Measurements from ENCODE around the gene CYP26C1.

Gene CYP26C1

GRCh38 chr10:93064874-93065660 is 4.5 kb downstream of the CYP26C1 start:
- Histone ChIP-seq H3K27me3 (ENCODE audit: control insufficient read depth in 1 of 2, insufficient read depth in 2 of 2, low read length in 2 of 2) (peaks cover 56 to 64% of the 10 kb centered on the region in 2 donors), H3K36me3 (ENCODE audit: control insufficient read depth in 2 of 2, insufficient read depth in 2 of 2, low read length in 2 of 2) (no peaks in the 10 kb centered on the region), H3K9me3 (ENCODE audit: control insufficient read depth in 2 of 2, low read length in 2 of 2) (no peaks in the 10 kb centered on the region), H3K27ac (ENCODE audit: low read length) (no peak overlapping the region), H3K4me3 (ENCODE audit: low read length in 2 of 2) (no peak overlapping the region), H3K4me1 (ENCODE audit: control insufficient read depth, insufficient read depth, low read length) (peaks cover 33% of the 10 kb centered on the region), H3K9ac (ENCODE audit: low read length in 2 of 2) (no peak overlapping the region)

- Histone ChIP-seq H3K4me3 (ENCODE audit: low read length in 2 of 2) (peak overlapping the region in 1 of 2 donors; percentile 35), H3K36me3 (ENCODE audit: control insufficient read depth in 2 of 2, insufficient read depth in 2 of 2, low read length in 2 of 2) (no peaks in the 10 kb centered on the region), H3K9me3 (ENCODE audit: control insufficient read depth in 2 of 2, low read length in 2 of 2) (no peaks in the 10 kb centered on the region), H3K27me3 (ENCODE audit: control insufficient read depth in 1 of 2, insufficient read depth in 2 of 2, low read length in 2 of 2) (peaks cover 58 to 61% of the 10 kb centered on the region in 2 donors), H3K4me1 (ENCODE audit: control insufficient read depth, insufficient read depth, low read length) (peaks cover 30% of the 10 kb centered on the region), H3K27ac (ENCODE audit: low read length) (no peak overlapping the region), H3K9ac (ENCODE audit: low read length in 2 of 2) (no peak overlapping the region)
These were observed 5.3 kb downstream of the CYP26C1 start for GRCh38 chr10:93065675-93066543.

GRCh38 chr10:93066544-93066913 is 5.9 kb downstream of the CYP26C1 start:
- Histone ChIP-seq H3K27ac (ENCODE audit: low read length) (no peak overlapping the region), H3K4me1 (ENCODE audit: control insufficient read depth, insufficient read depth, low read length) (peaks cover 27% of the 10 kb centered on the region), H3K36me3 (ENCODE audit: control insufficient read depth in 2 of 2, insufficient read depth in 2 of 2, low read length in 2 of 2) (no peaks in the 10 kb centered on the region), H3K9ac (ENCODE audit: low read length in 2 of 2) (no peak overlapping the region), H3K27me3 (ENCODE audit: control insufficient read depth in 1 of 2, insufficient read depth in 2 of 2, low read length in 2 of 2) (peaks cover 59 to 60% of the 10 kb centered on the region in 2 donors), H3K4me3 (ENCODE audit: low read length in 2 of 2) (no peak overlapping the region), H3K9me3 (ENCODE audit: control insufficient read depth in 2 of 2, low read length in 2 of 2) (no peaks in the 10 kb centered on the region)

GRCh38 chr10:93067443-93068365 is 7.1 kb downstream of the CYP26C1 start:
- peaks cover 61 to 66% of the 10 kb centered on the region in 2 donors for H3K27me3 ChIP-seq (ENCODE audit: control insufficient read depth in 1 of 2, insufficient read depth in 2 of 2, low read length in 2 of 2)
- no peak overlapping the region for H3K4me3 ChIP-seq (ENCODE audit: low read length in 2 of 2)
- peaks cover 23% of the 10 kb centered on the region for H3K4me1 ChIP-seq (ENCODE audit: control insufficient read depth, insufficient read depth, low read length)
- H3K9me3 ChIP-seq (ENCODE audit: control insufficient read depth in 2 of 2, low read length in 2 of 2) = no peaks in the 10 kb centered on the region
- H3K36me3 ChIP-seq (ENCODE audit: control insufficient read depth in 2 of 2, insufficient read depth in 2 of 2, low read length in 2 of 2) = no peaks in the 10 kb centered on the region
- H3K27ac ChIP-seq (ENCODE audit: low read length) = no peak overlapping the region
- H3K9ac ChIP-seq (ENCODE audit: low read length in 2 of 2) = no peak overlapping the region

- Histone ChIP-seq H3K9me3 (ENCODE audit: control insufficient read depth in 2 of 2, low read length in 2 of 2) (no peaks in the 10 kb centered on the region), H3K27me3 (ENCODE audit: control insufficient read depth in 1 of 2, insufficient read depth in 2 of 2, low read length in 2 of 2) (peaks cover 67 to 71% of the 10 kb centered on the region in 2 donors), H3K4me3 (ENCODE audit: low read length in 2 of 2) (peak overlapping the region in 1 of 2 donors; percentile 3), H3K4me1 (ENCODE audit: control insufficient read depth, insufficient read depth, low read length) (peaks cover 31% of the 10 kb centered on the region), H3K27ac (ENCODE audit: low read length) (no peak overlapping the region), H3K36me3 (ENCODE audit: control insufficient read depth in 2 of 2, insufficient read depth in 2 of 2, low read length in 2 of 2) (no peaks in the 10 kb centered on the region), H3K9ac (ENCODE audit: low read length in 2 of 2) (no peak overlapping the region)
These were observed 8.0 kb downstream of the CYP26C1 start for GRCh38 chr10:93068411-93069244.

GRCh38 chr10:93069245-93069561 is 8.6 kb downstream of the CYP26C1 start:
- Histone ChIP-seq H3K4me3 (ENCODE audit: low read length in 2 of 2) (no peak overlapping the region), H3K27me3 (ENCODE audit: control insufficient read depth in 1 of 2, insufficient read depth in 2 of 2, low read length in 2 of 2) (peaks cover 67 to 73% of the 10 kb centered on the region in 2 donors), H3K36me3 (ENCODE audit: control insufficient read depth in 2 of 2, insufficient read depth in 2 of 2, low read length in 2 of 2) (no peaks in the 10 kb centered on the region), H3K27ac (ENCODE audit: low read length) (no peak overlapping the region), H3K4me1 (ENCODE audit: control insufficient read depth, insufficient read depth, low read length) (peaks cover 36% of the 10 kb centered on the region), H3K9ac (ENCODE audit: low read length in 2 of 2) (no peak overlapping the region), H3K9me3 (ENCODE audit: control insufficient read depth in 2 of 2, low read length in 2 of 2) (no peaks in the 10 kb centered on the region)

- H3K4me1 ChIP-seq (ENCODE audit: control insufficient read depth, insufficient read depth, low read length) = peaks cover 43% of the 10 kb centered on the region
- peaks cover 67 to 81% of the 10 kb centered on the region in 2 donors for H3K27me3 ChIP-seq (ENCODE audit: control insufficient read depth in 1 of 2, insufficient read depth in 2 of 2, low read length in 2 of 2)
- H3K36me3 ChIP-seq (ENCODE audit: control insufficient read depth in 2 of 2, insufficient read depth in 2 of 2, low read length in 2 of 2) = no peaks in the 10 kb centered on the region
- H3K27ac ChIP-seq (ENCODE audit: low read length) = no peak overlapping the region
- no peaks in the 10 kb centered on the region for H3K9me3 ChIP-seq (ENCODE audit: control insufficient read depth in 2 of 2, low read length in 2 of 2)
- H3K4me3 ChIP-seq (ENCODE audit: low read length in 2 of 2) = no peak overlapping the region
- no peak overlapping the region for H3K9ac ChIP-seq (ENCODE audit: low read length in 2 of 2)
These were observed 10.0 kb downstream of the CYP26C1 start for GRCh38 chr10:93070378-93071176.

- H3K27ac ChIP-seq (ENCODE audit: low read length) = no peak overlapping the region
- H3K9ac ChIP-seq (ENCODE audit: low read length in 2 of 2) = no peak overlapping the region
- no peak overlapping the region for H3K4me3 ChIP-seq (ENCODE audit: low read length in 2 of 2)
- no peaks in the 10 kb centered on the region for H3K9me3 ChIP-seq (ENCODE audit: control insufficient read depth in 2 of 2, low read length in 2 of 2)
- peaks cover 70 to 81% of the 10 kb centered on the region in 2 donors for H3K27me3 ChIP-seq (ENCODE audit: control insufficient read depth in 1 of 2, insufficient read depth in 2 of 2, low read length in 2 of 2)
- H3K4me1 ChIP-seq (ENCODE audit: control insufficient read depth, insufficient read depth, low read length) = peaks cover 43% of the 10 kb centered on the region
- H3K36me3 ChIP-seq (ENCODE audit: control insufficient read depth in 2 of 2, insufficient read depth in 2 of 2, low read length in 2 of 2) = no peaks in the 10 kb centered on the region
These were observed 10.5 kb downstream of the CYP26C1 start for GRCh38 chr10:93071177-93071472.

- Histone ChIP-seq H3K4me3 (ENCODE audit: low read length in 2 of 2) (peak overlapping the region; percentile 44 to 74), H3K4me1 (ENCODE audit: control insufficient read depth, insufficient read depth, low read length) (peaks cover 43% of the 10 kb centered on the region), H3K9ac (ENCODE audit: low read length in 2 of 2) (no peak overlapping the region), H3K36me3 (ENCODE audit: control insufficient read depth in 2 of 2, insufficient read depth in 2 of 2, low read length in 2 of 2) (no peaks in the 10 kb centered on the region), H3K9me3 (ENCODE audit: control insufficient read depth in 2 of 2, low read length in 2 of 2) (no peaks in the 10 kb centered on the region), H3K27ac (ENCODE audit: low read length) (no peak overlapping the region), H3K27me3 (ENCODE audit: control insufficient read depth in 1 of 2, insufficient read depth in 2 of 2, low read length in 2 of 2) (peaks cover 64 to 80% of the 10 kb centered on the region in 2 donors)
These were observed 11.2 kb downstream of the CYP26C1 start for GRCh38 chr10:93071674-93072224.
